ENCODE results near the gene PAX8. TPM values are rescaled to one million over a fixed set of nuclear protein-coding genes. Genes with fewer than 3 reads are reported as not detected.

PAX8 gene
- total and polyA plus RNA-seq, 7 donors: 0.41 to 10.8 (median 0.93) TPM; not detected in 1

DNA sequence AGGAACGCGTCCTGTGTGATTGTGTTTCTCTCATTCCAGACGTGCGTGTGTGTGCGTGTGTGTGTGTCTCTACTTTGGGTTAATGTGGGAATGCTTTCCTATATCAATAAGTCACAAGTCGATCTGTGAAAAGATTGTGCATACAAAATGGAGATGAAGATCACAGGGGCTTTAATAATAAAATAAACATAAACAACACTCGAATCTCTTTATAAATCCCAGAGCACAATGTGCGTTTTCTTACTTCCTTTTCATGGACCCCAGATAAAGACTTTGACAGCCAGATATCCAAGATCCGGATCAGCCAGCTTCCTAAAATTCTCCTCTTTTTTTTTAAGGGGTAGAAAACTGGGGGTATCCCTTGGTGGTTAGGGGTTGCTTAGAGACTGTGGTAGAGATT lies 4.7 kb downstream of the PAX8 start:
- no peak for DNase-seq
- 44 to 72% methylated on average over 9 of the region's 9 CpGs for WGBS, 2 donors
- H3K27me3 ChIP-seq: peaks cover 23 to 80% (median 55%) of the 10 kb centered on the region in 3 donors

DNA sequence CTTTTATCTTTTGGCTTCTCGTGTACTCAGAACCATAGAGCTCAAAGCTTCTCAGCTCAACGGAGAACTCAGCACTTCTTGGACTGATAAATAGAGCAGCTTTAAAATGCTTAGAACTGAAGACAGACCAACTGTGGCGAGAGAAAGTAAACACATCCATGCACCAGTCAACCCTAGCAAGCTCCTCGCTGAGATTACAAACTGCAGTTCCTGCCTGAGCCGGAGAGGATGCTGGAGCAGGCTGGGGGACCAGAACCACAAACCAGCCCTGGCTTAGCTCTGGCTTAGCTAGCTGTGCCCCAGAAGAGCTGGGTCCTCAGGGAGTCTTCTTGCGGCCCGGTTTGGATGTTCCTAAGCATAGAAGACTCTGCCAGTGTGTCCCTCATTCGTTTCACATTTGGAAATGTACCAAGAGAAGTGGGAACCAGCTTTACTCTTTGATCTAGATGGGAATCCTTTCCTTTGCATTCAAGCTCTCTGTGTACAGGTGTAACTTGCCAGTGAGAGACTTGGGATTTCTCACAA lies 5.6 kb downstream of the PAX8 start:
- Histone ChIP-seq H3K27me3 (peaks cover 23 to 73% (median 48%) of the 10 kb centered on the region in 3 donors), H3K4me1 (peaks cover 2 to 24% (median 19%) of the 10 kb centered on the region in 4 donors), H3K4me3 (no peak overlapping the region), H3K27ac (no peak overlapping the region), H3K36me3 (no peaks in the 10 kb centered on the region), H3K9me3 (no peaks in the 10 kb centered on the region)
- WGBS, 2 donors: 22 to 58% methylated on average over 8 of the region's 8 CpGs
- no peak for TF ChIP-seq POLR2A (IDR thresholded peaks at IDR 0.05)
- TF ChIP-seq EP300 (IDR thresholded peaks at IDR 0.05): no peak
- no peak for TF ChIP-seq POLR2AphosphoS5 (IDR thresholded peaks at IDR 0.05)
- TF ChIP-seq, protein P1, sequence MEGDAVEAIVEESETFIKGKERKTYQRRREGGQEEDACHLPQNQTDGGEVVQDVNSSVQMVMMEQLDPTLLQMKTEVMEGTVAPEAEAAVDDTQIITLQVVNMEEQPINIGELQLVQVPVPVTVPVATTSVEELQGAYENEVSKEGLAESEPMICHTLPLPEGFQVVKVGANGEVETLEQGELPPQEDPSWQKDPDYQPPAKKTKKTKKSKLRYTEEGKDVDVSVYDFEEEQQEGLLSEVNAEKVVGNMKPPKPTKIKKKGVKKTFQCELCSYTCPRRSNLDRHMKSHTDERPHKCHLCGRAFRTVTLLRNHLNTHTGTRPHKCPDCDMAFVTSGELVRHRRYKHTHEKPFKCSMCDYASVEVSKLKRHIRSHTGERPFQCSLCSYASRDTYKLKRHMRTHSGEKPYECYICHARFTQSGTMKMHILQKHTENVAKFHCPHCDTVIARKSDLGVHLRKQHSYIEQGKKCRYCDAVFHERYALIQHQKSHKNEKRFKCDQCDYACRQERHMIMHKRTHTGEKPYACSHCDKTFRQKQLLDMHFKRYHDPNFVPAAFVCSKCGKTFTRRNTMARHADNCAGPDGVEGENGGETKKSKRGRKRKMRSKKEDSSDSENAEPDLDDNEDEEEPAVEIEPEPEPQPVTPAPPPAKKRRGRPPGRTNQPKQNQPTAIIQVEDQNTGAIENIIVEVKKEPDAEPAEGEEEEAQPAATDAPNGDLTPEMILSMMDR (IDR thresholded peaks at IDR 0.05): no peak
- intact Hi-C loops (cut with DNase I): no loop called here
- no peak for DNase-seq

More for the DNA sequence above, 4.7 kb downstream of the PAX8 start:
- Histone ChIP-seq H3K27ac (no peak overlapping the region), H3K4me1 (peaks cover 2 to 24% (median 19%) of the 10 kb centered on the region in 4 donors), H3K36me3 (no peaks in the 10 kb centered on the region), H3K4me3 (no peak overlapping the region), H3K9me3 (no peaks in the 10 kb centered on the region)
- intact Hi-C loops (cut with DNase I): no loop called here
- TF ChIP-seq POLR2AphosphoS5 (IDR thresholded peaks at IDR 0.05) (no peak), POLR2A (IDR thresholded peaks at IDR 0.05) (no peak), EP300 (IDR thresholded peaks at IDR 0.05) (no peak)
- TF ChIP-seq, protein P1 (IDR thresholded peaks at IDR 0.05): no peak

DNA sequence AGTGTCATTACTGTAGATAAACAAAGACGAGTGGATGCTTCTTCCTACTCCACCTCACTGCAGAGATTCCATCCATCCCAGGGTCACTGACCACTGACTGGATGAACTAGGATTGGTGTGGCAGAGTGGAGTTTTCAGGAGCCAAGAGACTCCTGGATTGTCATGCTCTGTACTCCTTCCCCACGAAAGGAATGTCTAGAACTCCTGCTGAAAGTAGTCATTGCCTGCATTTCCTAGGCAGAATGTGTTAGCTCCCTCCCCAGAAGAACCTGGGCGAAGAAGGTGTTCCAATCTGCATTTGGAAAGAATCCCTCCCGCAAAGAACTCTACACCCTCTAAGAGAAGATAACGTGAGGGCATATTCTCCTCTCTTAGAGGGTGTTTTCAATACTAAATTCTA lies 6.2 kb downstream of the PAX8 start:
- no peaks in the 10 kb centered on the region for H3K36me3 ChIP-seq
- intact Hi-C loops (cut with DNase I): no loop called here
- H3K9me3 ChIP-seq: no peaks in the 10 kb centered on the region
- no peak for TF ChIP-seq POLR2AphosphoS5 (IDR thresholded peaks at IDR 0.05)
- TF ChIP-seq, protein P1 (IDR thresholded peaks at IDR 0.05): no peak
- no peak for TF ChIP-seq EP300 (IDR thresholded peaks at IDR 0.05)
- no peak for TF ChIP-seq POLR2A (IDR thresholded peaks at IDR 0.05)
- no peak for DNase-seq
- H3K4me1 ChIP-seq: peaks cover 2 to 17% (median 16%) of the 10 kb centered on the region in 4 donors
- H3K27ac ChIP-seq: no peak overlapping the region
- H3K4me3 ChIP-seq: no peak overlapping the region
- 57 to 68% methylated on average over 5 of the region's 5 CpGs for WGBS, 2 donors
- H3K27me3 ChIP-seq: peaks cover 18 to 67% (median 42%) of the 10 kb centered on the region in 3 donors

DNA sequence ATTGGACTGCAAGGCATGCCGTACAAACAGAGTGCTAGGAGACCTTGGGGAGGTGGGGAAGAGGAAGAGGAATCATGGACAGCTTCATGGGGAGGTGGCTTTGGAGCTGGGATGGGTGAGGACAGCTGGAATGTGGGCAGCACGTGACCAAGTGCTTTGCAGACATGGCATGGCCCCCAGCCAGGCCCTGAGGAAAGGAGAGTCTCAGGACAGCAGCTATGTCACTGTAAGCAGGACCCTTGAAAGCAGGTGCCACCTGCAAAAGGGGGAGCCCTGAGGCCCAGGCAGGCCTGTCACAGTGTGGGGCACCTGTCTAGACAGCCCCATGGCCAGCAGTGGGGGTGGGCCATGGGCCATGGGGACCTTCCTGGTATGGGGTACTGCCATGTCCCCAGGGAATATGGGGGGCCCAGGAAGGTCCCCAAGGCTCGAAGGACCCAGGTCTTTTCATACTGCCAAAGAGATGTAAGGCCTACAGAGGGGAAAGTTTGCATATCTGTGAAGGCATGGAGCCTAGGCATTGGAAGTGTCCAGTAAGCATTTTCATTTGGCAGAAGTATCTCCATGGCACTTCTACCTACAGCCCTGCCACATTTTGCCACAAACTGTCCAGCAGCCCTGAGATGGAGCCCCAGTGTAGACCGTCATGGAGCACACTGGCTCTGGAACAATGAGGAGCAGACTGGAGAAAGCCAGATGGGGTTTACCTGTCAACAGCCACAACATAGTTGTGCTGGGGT lies 9.9 kb downstream of the PAX8 start:
- peaks cover 0 to 30% (median 7%) of the 10 kb centered on the region in 3 donors for H3K27me3 ChIP-seq
- TF ChIP-seq POLR2AphosphoS5 (IDR thresholded peaks at IDR 0.05) (no peak), POLR2A (IDR thresholded peaks at IDR 0.05) (no peak), EP300 (IDR thresholded peaks at IDR 0.05) (no peak)
- TF ChIP-seq, protein P1 (IDR thresholded peaks at IDR 0.05): no peak
- H3K9me3 ChIP-seq: no peaks in the 10 kb centered on the region
- H3K4me1 ChIP-seq: peaks cover 0 to 2% (median 0%) of the 10 kb centered on the region in 4 donors
- no peak overlapping the region for H3K4me3 ChIP-seq
- H3K36me3 ChIP-seq: no peaks in the 10 kb centered on the region
- no peak for DNase-seq
- intact Hi-C loops (cut with DNase I): no loop called here
- H3K27ac ChIP-seq: no peak overlapping the region
- 86 to 93% methylated on average over 4 of the region's 4 CpGs for WGBS, 2 donors
